Transverse colon (tissue), 4 donors: ENCODE data around the gene SSTR4. TPM values are rescaled to one million over a fixed set of nuclear protein-coding genes. Genes with fewer than 3 reads are reported as not detected.
"Not testable (repeated sequence)": the region's sequence is repeated elsewhere in the genome, so short reads cannot be mapped to it uniquely, and the experiment has no call there.

ENCODE experiments used
- DNase-seq: peaks from one replicate; pipeline ENCODE4 v3.0.0-alpha.2; 2019
- H3K27ac ChIP-seq, 4 donors: fragments of 200-600 bp; sonication (generic); 2 replicates each; pipeline ENCODE4 v1.5.1; 2016 to 2018; ENCODE audit warnings: inconsistent platforms in 4 of 4
- H3K27me3 ChIP-seq: fragments of 200-600 bp; sonication (generic); 2 replicates; pipeline ENCODE4 v1.5.1; 2017; ENCODE audit warnings: inconsistent platforms
- H3K36me3 ChIP-seq, 4 donors: fragments of 200-600 bp; sonication (generic); 2 replicates each; pipeline ENCODE4 v1.5.1; 2017 to 2019; ENCODE audit warnings: inconsistent platforms in 4 of 4
- H3K4me1 ChIP-seq, 4 donors: fragments of 200-600 bp; sonication (generic); 2 replicates each; pipeline ENCODE4 v1.5.1; 2017 to 2020; ENCODE audit warnings: inconsistent platforms in 4 of 4
- H3K4me3 ChIP-seq, 4 donors: fragments of 200-600 bp; sonication (generic); 1 replicate in 1 of 4; 2 replicates in 3 of 4; pipeline versions ENCODE4 v1.5.1 to v1.6.1; 2017 to 2019; ENCODE audit warnings: inconsistent platforms in 4 of 4
- H3K9me3 ChIP-seq, 2 donors: fragments of 200-600 bp; sonication (generic); 2 replicates each; pipeline ENCODE4 v1.5.1; 2017 to 2019; ENCODE audit warnings: inconsistent platforms in 2 of 2
- CTCF ChIP-seq, 5 experiments: fragments of 200-600 bp in 3 of 5; fragments of 450-650 bp in 2 of 5; sonication (generic) in 3 of 5; IDR thresholded peaks; 1 replicate in 2 of 5; 2 replicates in 3 of 5; pipeline ENCODE4 v1.5.1; 2016 to 2017; ENCODE audit warnings: antibody characterized with exemption in 5 of 5, inconsistent platforms in 3 of 5, mild to moderate bottlenecking in 2 of 5, moderate library complexity in 1 of 5
- EP300 ChIP-seq: sonication (generic); formaldehyde crosslinking; IDR thresholded peaks from one replicate; pipeline ENCODE4 v1.6.1; 2017; ENCODE audit warnings: antibody characterized with exemption, low read depth
- POLR2A ChIP-seq: fragments of 450-650 bp; IDR thresholded peaks from one replicate; pipeline ENCODE4 v1.6.1; 2016; ENCODE audit warnings: antibody characterized with exemption, mild to moderate bottlenecking, moderate library complexity
- POLR2AphosphoS5 ChIP-seq, 3 donors: sonication (generic); formaldehyde crosslinking; IDR thresholded peaks; one replicate each; pipeline ENCODE4 v1.6.1; 2016; ENCODE audit warnings: antibody characterized with exemption in 3 of 3
- WGBS, 2 donors: methylation state at CpG; one replicate each; pipeline ENCODE4 v1.1.5; 2018; ENCODE audit warnings: low coverage in 1 of 2; 5-methylcytosine and 5-hydroxymethylcytosine counted together
- in situ Hi-C, 4 donors: fragments of 200-750 bp; cut with MboI; loops; one replicate each; pipeline versions ENCODE4 v1.15.0 to v1.15.1; 2017; ENCODE audit warnings: low sequenced_read_pairs in 3 of 4, low pct_ligation_motif_present in 1 of 4, low pct_unique_long_range_greater_than_20kb in 1 of 4
- intact Hi-C: fragments of 100-400 bp; cut with DNase I; formaldehyde crosslinking; loops from one replicate; pipeline ENCODE4 v1.15.1; 2023; ENCODE audit warnings: low total_unique reads
- total RNA-seq, 4 donors: library from RNA; depleted of rRNA; stranded (reverse); fragments of >200 nt; gene quantifications; one replicate each; pipeline ENCODE4 v1.1.0, GENCODE V29; 2016

Gene SSTR4
- not detected for total RNA-seq

- DNase-seq = no peak
- Histone ChIP-seq H3K4me3 (no peak within 1 kb of the TSS), H3K27ac (no peak within 1 kb of the TSS), H3K36me3 (no peaks in the 10 kb centered on the region), H3K27me3 (peaks cover 27% of the 10 kb centered on the region), H3K9me3 (no peaks in the 10 kb centered on the region), H3K4me1 (no peaks in the 10 kb centered on the region)
- in situ Hi-C loops (no loop called here), intact Hi-C loops (no loop called here)
- 54% methylated on average over 64 of the region's 83 CpGs; no CpG with 5 or more reads in 1 of the 2 donors for WGBS, 2 donors
- no peak for TF ChIP-seq CTCF (IDR thresholded peaks at IDR 0.05)
- no peak for TF ChIP-seq EP300
- no peak for TF ChIP-seq POLR2A
- no peak for TF ChIP-seq POLR2AphosphoS5 (IDR thresholded peaks at IDR 0.05)
Observed at GRCh38 chr20:23034721-23035671, at the start of gene SSTR4. Gene SSTR4, plus strand, starts transcription at chr20:23035312. Its CDS starts 172 bp downstream, at chr20:23035484.

GRCh38 chr20:22986601-22987000, 48.5 kb upstream of the SSTR4 start:
- Histone ChIP-seq H3K4me1 (no peaks in the 10 kb centered on the region), H3K27me3 (no peaks in the 10 kb centered on the region), H3K36me3 (no peaks in the 10 kb centered on the region), H3K27ac (no peak overlapping the region), H3K9me3 (no peaks in the 10 kb centered on the region), H3K4me3 (no peak overlapping the region)
- no peak for DNase-seq
- in situ Hi-C loops (no loop called here), intact Hi-C loops (no loop called here)
- TF ChIP-seq POLR2A = no peak
- TF ChIP-seq EP300 = no peak
- TF ChIP-seq CTCF (IDR thresholded peaks at IDR 0.05) = no peak
- no peak for TF ChIP-seq POLR2AphosphoS5 (IDR thresholded peaks at IDR 0.05)
- 41 to 56% methylated on average over 1 of the region's 1 CpG for WGBS, 2 donors

GRCh38 chr20:22991424-22991823, 43.7 kb upstream of the SSTR4 start:
- H3K4me3 ChIP-seq, H3K36me3 ChIP-seq, intact Hi-C loops, H3K4me1 ChIP-seq, H3K27me3 ChIP-seq, DNase-seq, in situ Hi-C loops, H3K27ac ChIP-seq, H3K9me3 ChIP-seq: not testable (repeated sequence)
- 55 to 68% methylated on average over 2 to 3 of the region's 3 CpGs for WGBS, 2 donors

- in situ Hi-C loops = no loop called here
- Histone ChIP-seq H3K4me3 (no peak overlapping the region), H3K4me1 (no peaks in the 10 kb centered on the region), H3K27me3 (no peaks in the 10 kb centered on the region), H3K9me3 (no peaks in the 10 kb centered on the region), H3K36me3 (no peaks in the 10 kb centered on the region), H3K27ac (no peak overlapping the region)
- DNase-seq = no peak
- intact Hi-C loops = no loop called here
- WGBS, 2 donors = 78 to 100% methylated on average over 2 of the region's 2 CpGs
- TF ChIP-seq POLR2A = no peak
- no peak for TF ChIP-seq CTCF (IDR thresholded peaks at IDR 0.05)
Observed at GRCh38 chr20:22993823-22994222, 41.3 kb upstream of the SSTR4 start.
